Colon (tissue), 2 donors: ENCODE results near the gene CCDC71L.

Source experiments
- FAIRE-seq: peaks from 2 replicates; lab custom pipeline; 2012; peaks lifted over from hg19 to GRCh38; lab: Jason Lieb, UNC
- donor health status: control.
- donor health status: control.

Gene CCDC71L

DNA sequence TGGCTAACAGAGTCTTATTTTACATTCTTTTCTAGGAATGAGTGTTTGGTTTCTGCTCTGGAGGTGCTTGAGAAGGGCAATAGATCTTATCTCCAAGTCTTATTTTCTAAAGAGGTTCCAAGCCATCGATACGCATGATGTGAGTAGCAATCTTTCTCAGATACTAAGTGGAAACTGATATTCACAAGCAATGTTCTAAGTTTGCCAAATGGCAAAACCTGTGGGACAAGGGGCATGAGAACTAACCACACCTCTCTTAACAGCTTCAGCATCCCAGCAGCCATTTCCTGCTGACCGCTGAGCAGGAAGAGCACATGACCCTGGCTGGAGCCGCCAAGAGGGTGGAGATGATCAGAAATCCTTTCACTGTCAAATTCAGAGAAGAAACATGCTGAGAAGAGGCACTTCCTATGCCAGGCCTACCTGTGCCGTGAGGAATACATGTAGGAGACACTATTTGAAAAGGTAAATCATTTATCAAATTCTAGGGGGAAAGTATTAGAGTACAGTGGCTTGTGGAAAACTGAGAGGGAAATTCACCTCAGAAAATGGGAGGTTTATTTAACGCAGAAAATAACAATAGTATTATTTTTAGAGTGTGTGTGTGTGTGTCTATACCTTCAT, 35.2 kb downstream of the CCDC71L start:
- no peak for FAIRE-seq

GRCh38 chr7:106623853-106624252, 37.1 kb downstream of the CCDC71L start:
- FAIRE-seq: no peak

GRCh38 chr7:106623315-106623660, 37.7 kb downstream of the CCDC71L start:
- no peak for FAIRE-seq

DNA sequence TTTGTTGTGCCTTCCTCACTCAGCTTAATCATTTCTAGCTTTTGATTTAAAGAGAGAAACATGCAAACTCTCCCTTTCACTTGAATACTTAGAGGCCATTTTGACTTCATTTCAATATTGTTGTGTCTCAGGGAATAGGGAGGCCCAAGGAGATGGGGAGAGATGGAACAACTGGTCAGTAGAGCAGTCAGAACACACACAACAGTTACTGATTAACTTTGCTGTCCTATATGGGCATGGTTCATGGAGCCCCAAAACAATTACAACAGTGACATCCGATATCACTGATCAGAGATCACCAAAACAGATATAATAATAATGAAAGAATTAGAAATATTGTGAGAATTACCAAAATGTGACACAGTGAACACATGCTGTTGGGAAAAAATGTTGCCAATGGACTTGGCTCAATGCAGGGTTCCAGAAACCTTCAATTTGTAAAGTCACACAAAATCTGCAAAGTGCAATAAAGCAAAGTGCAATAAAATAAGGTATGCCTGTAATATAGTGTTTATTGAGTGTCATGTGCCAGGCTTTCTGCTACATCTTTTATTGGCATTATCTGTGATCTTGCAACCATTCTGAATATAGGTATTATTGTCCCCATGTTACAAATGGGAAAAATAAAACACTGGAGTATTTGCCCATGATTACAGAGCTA, 38.2 kb downstream of the CCDC71L start:
- no peak for FAIRE-seq

DNA sequence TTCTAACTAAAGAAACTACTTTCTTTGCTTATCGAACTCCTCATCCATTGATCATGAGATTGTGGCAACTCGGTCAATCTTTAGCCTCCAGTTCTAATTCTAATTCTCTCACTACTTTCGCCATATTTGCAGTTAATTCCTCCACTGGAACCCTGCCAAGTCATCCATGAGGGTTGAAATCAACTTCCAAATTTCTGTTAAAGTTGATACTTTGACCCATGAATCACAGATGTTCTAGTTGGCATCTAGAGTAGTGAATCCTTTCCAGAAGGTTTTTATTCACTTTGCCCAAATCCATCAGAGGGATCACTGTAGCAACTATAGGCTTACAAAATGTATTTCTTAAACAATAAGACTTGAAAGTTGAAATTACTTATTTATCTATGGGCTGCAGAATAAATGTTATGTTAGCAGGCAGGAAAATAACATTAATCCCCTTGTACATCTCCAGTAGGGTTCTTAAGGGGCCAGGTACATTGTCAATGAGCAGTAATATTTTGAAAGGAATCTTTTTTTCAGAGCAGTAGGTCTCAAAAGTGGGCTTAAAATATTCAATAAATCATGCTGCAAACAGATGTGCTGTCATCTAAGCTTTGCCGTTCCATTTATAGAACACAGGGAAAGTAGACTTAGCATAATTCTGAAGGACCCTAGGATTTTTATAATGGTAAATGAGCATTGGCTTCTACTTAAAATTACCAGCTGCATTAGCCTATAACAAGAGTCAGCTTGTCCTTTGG, 39.4 kb downstream of the CCDC71L start:
- no peak for FAIRE-seq

- FAIRE-seq: no peak
These were observed 40.3 kb downstream of the CCDC71L start for GRCh38 chr7:106620676-106621075.

- FAIRE-seq: no peak
These were observed 40.9 kb downstream of the CCDC71L start for GRCh38 chr7:106620034-106620433.

GRCh38 chr7:106619213-106619612, 41.7 kb downstream of the CCDC71L start:
- no peak for FAIRE-seq

DNA sequence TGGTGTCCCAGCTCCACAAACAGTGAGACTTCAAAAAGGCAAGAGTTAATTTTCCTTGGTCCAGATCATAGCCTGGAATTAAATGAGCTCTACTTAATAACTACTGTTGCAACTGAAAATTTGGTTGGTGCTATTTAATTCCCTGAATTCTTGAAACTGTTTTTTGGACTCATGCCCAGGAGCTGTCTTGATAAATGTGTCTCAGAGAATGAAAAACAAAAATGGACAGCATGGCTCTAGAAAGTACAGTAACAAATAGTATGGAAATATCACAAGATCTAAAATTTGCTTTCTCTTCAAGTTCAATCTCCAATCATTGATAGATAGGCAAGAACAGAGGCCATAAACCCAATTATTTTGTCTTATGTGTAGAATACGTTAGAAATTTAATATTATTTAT, 42.5 kb downstream of the CCDC71L start:
- no peak for FAIRE-seq

DNA sequence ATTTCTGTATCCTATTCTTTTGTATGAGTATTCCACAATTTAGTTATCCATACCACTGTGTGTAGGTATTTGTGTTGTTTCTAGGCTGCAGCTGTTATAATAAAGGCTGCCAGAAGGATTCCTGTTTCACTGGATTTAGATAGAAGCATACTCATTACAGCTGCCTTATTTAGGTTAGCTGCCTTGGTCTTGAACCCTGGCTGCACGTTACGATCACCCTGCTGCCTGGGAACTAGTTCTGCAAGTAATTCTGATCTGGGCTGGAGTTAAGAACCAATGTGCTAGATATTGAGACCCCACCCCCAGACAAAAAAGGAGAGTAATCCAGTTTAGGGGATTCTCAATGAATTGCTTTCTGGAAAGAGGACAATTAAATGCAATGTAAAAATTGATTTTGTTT, 43.1 kb downstream of the CCDC71L start:
- no peak for FAIRE-seq

GRCh38 chr7:106616708-106617051, 44.3 kb downstream of the CCDC71L start:
- no peak for FAIRE-seq

DNA sequence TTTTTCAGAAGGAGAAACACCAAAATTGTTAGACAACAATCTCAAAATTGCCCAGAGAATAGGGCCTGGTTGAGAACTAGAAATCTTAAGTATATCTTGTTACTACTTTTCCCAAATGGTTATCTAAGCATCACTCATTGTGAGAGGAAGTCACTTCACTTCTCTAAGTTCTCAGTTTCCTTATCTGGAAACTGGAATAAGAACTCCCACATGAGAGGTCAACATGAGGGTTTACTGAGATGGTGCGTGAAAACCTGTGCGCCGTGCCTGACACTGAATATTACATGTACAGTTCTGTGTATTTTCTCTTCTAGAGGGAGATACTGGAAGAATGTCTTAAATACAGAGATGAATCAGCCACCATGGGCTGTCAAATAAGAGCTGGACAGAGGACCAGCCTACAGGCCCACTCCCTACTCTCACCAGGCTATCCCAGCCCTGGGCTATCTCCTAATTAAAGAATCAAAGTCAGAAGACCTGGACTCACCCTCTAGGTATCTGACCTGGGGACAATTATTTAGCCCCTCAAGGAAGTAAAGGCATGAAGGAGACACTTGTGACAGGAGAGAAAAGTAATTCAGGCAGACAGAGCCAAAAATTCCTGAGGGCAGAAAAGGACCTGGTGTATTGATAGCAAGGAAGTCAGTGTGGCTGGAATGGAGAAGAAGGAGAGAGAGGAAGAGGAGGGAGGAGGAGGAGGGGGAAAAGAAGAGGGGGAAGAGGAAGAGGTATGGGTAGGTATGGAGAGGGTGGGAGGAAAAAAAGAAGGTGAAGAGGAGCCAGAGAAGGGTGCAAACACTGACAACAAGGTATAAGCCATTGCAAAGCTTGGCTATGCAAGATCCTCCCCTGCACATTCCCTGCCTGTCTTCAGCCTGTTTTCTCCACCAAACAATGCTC, 44.9 kb downstream of the CCDC71L start:
- FAIRE-seq: no peak

- no peak for FAIRE-seq
These were observed 46.2 kb downstream of the CCDC71L start for GRCh38 chr7:106614751-106615150.

GRCh38 chr7:106613848-106614560, 47.0 kb downstream of the CCDC71L start:
- FAIRE-seq: no peak

DNA sequence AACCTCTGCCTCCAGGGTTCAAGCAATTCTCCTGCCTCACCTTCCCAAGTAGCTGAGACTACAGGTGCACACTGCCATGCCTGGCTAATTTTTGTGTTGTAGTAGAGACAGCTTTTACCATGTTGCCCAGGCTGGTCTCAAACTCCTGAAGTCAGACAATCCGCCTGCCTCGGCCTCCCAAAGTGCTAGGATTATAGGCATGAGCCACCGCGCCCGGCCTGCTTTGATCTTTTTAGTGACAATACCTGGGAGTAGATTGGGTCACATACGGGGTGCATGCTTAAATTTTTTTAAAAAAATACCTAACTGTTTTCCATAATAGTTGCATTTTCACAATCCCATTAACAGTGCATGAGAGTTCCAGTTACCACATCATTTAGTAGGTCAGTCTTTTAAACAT, 47.7 kb downstream of the CCDC71L start:
- no peak for FAIRE-seq

DNA sequence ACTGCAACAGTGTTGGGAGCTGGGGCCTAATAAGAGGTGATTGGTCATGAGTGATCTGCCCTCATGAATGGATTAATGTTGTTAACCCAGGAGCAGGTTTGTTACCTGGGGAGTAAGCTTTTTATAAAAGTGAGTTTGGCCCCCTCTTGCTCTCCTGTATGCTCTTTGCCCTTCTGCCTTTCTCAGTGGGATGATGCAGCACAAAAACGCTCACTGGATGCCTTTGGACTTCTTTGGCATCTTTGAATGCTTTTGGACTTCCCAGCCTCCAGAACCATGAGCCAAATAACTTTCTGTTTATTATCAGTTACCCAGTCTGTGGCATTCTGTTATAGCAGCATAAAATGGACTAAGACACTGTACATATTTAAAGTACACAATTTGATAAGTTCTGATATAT, 48.5 kb downstream of the CCDC71L start:
- no peak for FAIRE-seq

- FAIRE-seq: no peak
These were observed 49.0 kb downstream of the CCDC71L start for GRCh38 chr7:106611911-106612310.

DNA sequence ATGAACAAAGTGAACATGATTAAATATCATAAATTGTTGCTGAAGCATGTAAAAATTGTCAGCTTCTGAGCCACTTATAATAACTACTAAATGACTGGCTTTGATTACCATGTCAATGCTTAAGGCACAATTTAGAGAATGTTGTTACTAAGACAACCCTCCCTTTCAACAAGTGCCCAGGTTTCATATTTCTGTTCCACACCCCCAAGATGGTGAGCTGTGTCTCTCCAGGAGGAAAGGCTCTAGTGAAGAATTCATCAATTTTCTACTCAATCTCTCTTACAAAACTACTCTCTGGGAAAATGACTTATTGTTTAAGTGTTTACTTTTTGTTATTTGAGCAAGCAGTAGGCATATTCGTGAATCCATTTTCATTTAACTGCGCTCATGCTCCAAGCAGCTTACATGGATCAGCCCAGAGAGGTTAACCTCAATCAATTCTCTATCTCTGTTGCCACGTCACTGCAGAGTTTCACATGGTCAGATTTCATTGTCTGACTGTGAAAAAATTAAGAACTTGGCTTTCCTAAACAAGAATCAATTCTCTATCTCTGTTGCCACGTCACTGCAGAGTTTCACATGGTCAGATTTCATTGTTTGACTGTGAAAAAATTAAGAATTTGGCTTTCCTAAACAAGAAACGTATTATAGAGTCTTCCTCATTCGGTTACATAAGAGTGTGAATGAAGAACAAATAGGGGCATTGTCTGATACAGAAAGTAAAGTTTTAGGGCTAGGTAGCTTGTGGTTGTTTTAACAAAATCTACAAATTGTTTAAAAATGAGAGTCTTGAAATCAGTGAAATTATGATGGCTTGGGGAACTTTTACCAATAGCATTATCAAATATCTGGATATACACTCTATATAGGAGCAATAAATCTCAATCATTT, 49.7 kb downstream of the CCDC71L start:
- FAIRE-seq: no peak

GRCh38 chr7:106609416-106609815, 51.5 kb downstream of the CCDC71L start:
- no peak for FAIRE-seq

DNA sequence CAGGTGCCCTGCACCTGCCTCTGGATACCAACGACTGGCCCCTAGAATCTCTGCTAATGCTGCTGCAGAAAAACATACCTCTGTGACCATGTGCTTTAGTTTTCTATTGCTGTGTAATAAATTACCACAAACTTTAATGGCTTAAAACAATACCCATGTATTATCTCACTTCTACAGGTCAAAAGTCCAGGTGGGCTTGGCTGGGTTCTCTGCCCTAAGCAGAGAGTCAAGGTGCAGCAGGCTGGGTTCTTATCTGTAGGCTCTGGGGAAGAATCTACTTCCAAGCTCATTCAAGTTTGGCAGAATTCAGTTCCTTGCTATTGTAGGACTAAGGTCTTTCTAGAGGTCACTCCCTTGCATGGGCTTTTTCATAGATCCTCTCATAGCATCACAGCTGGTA, 52.3 kb downstream of the CCDC71L start:
- FAIRE-seq: no peak
